GM23248 (cell line): Measurements from ENCODE around the gene CFAP92. TPM values are rescaled to one million over a fixed set of nuclear protein-coding genes. Genes with fewer than 3 reads are reported as not detected.

Experiments used
- DNase-seq: peaks from one replicate; pipeline ENCODE4 v3.0.0-alpha.2; 2015
- H2AFZ ChIP-seq: fragments of 200-600 bp; sonication (generic); 2 replicates; pipeline ENCODE4 v1.6.1; 2016; ENCODE audit warnings: antibody characterized with exemption
- H3F3A ChIP-seq: fragments of 200-600 bp; sonication (generic); 2 replicates; pipeline ENCODE4 v1.6.1; 2016; ENCODE audit warnings: mild to moderate bottlenecking, antibody characterized with exemption, mixed run types; ENCODE audit not compliant: insufficient read depth
- H3K27ac ChIP-seq: fragments of 200-600 bp; sonication (generic); 2 replicates; pipeline ENCODE4 v1.5.1; 2016; ENCODE audit warnings: mild to moderate bottlenecking
- H3K27me3 ChIP-seq: fragments of 200-600 bp; sonication (generic); replicated peaks from 2 replicates; pipeline ENCODE4 v1.6.1; 2016; ENCODE audit warnings: mild to moderate bottlenecking; ENCODE audit not compliant: insufficient read depth
- H3K36me3 ChIP-seq: fragments of 200-600 bp; sonication (generic); 2 replicates; pipeline ENCODE4 v1.6.1; 2016; ENCODE audit warnings: low read depth, mild to moderate bottlenecking
- H3K4me1 ChIP-seq: fragments of 200-600 bp; sonication (generic); 2 replicates; pipeline ENCODE4 v1.6.1; 2016; ENCODE audit warnings: mild to moderate bottlenecking; ENCODE audit not compliant: insufficient read depth
- H3K4me2 ChIP-seq: fragments of 200-600 bp; sonication (generic); one replicate; pipeline ENCODE4 v1.6.1; 2016; ENCODE audit warnings: mild to moderate bottlenecking; ENCODE audit not compliant: unreplicated experiment
- H3K4me3 ChIP-seq: fragments of 200-600 bp; sonication (generic); 2 replicates; pipeline ENCODE4 v1.5.1; 2016; ENCODE audit warnings: mild to moderate bottlenecking
- H3K79me2 ChIP-seq: fragments of 200-600 bp; sonication (generic); 2 replicates; pipeline ENCODE4 v1.6.1; 2016; ENCODE audit warnings: mild to moderate bottlenecking; ENCODE audit not compliant: insufficient read depth
- H3K9ac ChIP-seq: fragments of 200-600 bp; sonication (generic); 2 replicates; pipeline ENCODE4 v1.6.1; 2016; ENCODE audit warnings: mild to moderate bottlenecking
- H3K9me2 ChIP-seq: fragments of 200-600 bp; sonication (generic); 2 replicates; pipeline ENCODE4 v1.6.1; 2016; ENCODE audit warnings: mixed run types, mild to moderate bottlenecking, moderate library complexity; ENCODE audit not compliant: insufficient read depth
- H3K9me3 ChIP-seq: fragments of 200-600 bp; sonication (generic); one replicate; pipeline ENCODE4 v1.6.1; 2017; ENCODE audit warnings: low read depth
- H4K20me1 ChIP-seq: fragments of 200-600 bp; sonication (generic); 2 replicates; pipeline ENCODE4 v1.6.0; 2016; ENCODE audit not compliant: insufficient read depth
- EZH2 ChIP-seq: fragments of 200-600 bp; sonication (generic); IDR thresholded peaks from 2 replicates; pipeline ENCODE4 v1.6.1; 2018; ENCODE audit warnings: antibody characterized with exemption, mild to moderate bottlenecking; ENCODE audit not compliant: insufficient read depth, poor library complexity, severe bottlenecking
- EZH2phosphoT487 ChIP-seq: fragments of 200-600 bp; sonication (generic); IDR thresholded peaks from 2 replicates; pipeline ENCODE4 v1.6.1; 2018; ENCODE audit warnings: antibody characterized with exemption, moderate library complexity, mild to moderate bottlenecking, low read depth; ENCODE audit not compliant: insufficient read depth
- WGBS, 2 experiments: methylation state at CpG; one replicate each; pipeline ENCODE4 v1.1.6; 2015 to 2017; ENCODE audit warnings: low lambda C conversion rate in 2 of 2, low coverage in 1 of 2; ENCODE audit errors: missing lambda C conversion rate in 2 of 2; 5-methylcytosine and 5-hydroxymethylcytosine counted together
- in situ Hi-C: fragments of 300-500 bp; cut with MboI; formaldehyde crosslinking; loops from 2 replicates; pipeline ENCODE4 v1.15.0; 2020
- polyA plus RNA-seq: library from polyadenylated mRNA; unstranded; fragments of >200 nt; fragmentation: Nextera tagmentation; extraction: Ambion mirVana; gene quantifications from 2 replicates; pipeline ENCODE4 v1.2.1, GENCODE V29; 2016
- total RNA-seq: library from RNA; depleted of rRNA; stranded (reverse); fragments of >200 nt; shearing (Covaris generic); gene quantifications from 2 replicates; pipeline ENCODE4 v1.2.3, GENCODE V29; 2014

Gene CFAP92
- total and polyA plus RNA-seq, 2 experiments from 2014 or later, result not detected

- Histone ChIP-seq H3K79me2 (no peaks in the 10 kb centered on the region), H3K9me3 (no peaks in the 10 kb centered on the region), H3F3A (no peaks in the 10 kb centered on the region), H3K27me3 (peaks cover 49% of the 10 kb centered on the region), H3K36me3 (no peaks in the 10 kb centered on the region), H2AFZ (no peak overlapping the region), H3K9ac (no peak overlapping the region), H3K4me2 (no peak overlapping the region), H3K9me2 (no peaks in the 10 kb centered on the region), H4K20me1 (no peaks in the 10 kb centered on the region), H3K4me1 (no peaks in the 10 kb centered on the region), H3K4me3 (no peak overlapping the region), H3K27ac (no peak overlapping the region)
- in situ Hi-C loops, result no loop called here
- no peak for DNase-seq
- WGBS, 2 experiments, result 74 to 76% methylated on average over 3 of the region's 3 CpGs
- TF ChIP-seq EZH2 (no peak), EZH2phosphoT487 (no peak)
Measured at GRCh38 chr3:129019266-129019665, 25.4 kb upstream of the CFAP92 start.

- no peaks in the 10 kb centered on the region for H3K9me2 ChIP-seq
- 71 to 75% methylated on average over 9 of the region's 9 CpGs for WGBS, 2 experiments
- H3F3A ChIP-seq, result no peaks in the 10 kb centered on the region
- H3K4me3 ChIP-seq, result no peak overlapping the region
- no peak overlapping the region for H3K4me2 ChIP-seq
- no peak for TF ChIP-seq EZH2
- TF ChIP-seq EZH2phosphoT487, result no peak
- no peaks in the 10 kb centered on the region for H4K20me1 ChIP-seq
- H3K79me2 ChIP-seq, result no peaks in the 10 kb centered on the region
- DNase-seq, result no peak
- no peak overlapping the region for H3K9ac ChIP-seq
- H2AFZ ChIP-seq, result no peak overlapping the region
- in situ Hi-C loops, result no loop called here
- peaks cover 47% of the 10 kb centered on the region for H3K27me3 ChIP-seq
- H3K4me1 ChIP-seq, result no peaks in the 10 kb centered on the region
- no peak overlapping the region for H3K27ac ChIP-seq
- no peaks in the 10 kb centered on the region for H3K9me3 ChIP-seq
- H3K36me3 ChIP-seq, result no peaks in the 10 kb centered on the region
Measured at GRCh38 chr3:129018751-129019150, 24.9 kb upstream of the CFAP92 start.

DNA sequence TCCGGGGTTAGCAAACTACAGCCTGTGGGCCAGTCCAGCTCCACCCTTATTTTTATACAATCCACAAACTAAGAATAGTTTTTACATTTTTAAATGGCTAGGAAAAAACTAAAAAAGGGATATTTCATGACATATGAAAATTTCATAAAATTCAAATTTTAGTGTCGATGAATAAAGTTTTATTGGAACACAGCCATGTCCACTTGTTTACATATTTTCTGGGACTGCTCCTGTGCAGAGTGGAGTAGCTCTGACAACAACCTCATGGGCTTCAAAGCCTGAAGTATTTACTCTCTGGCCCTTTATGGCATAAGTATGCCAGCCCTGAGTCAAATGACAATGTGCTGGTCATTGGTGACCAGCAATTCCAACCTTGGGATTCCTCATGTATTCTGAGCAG lies 24.4 kb upstream of the CFAP92 start:
- peaks cover 47% of the 10 kb centered on the region for H3K27me3 ChIP-seq
- no peaks in the 10 kb centered on the region for H3K79me2 ChIP-seq
- H2AFZ ChIP-seq, result no peak overlapping the region
- DNase-seq, result no peak
- no peaks in the 10 kb centered on the region for H4K20me1 ChIP-seq
- H3K4me1 ChIP-seq, result no peaks in the 10 kb centered on the region
- H3K9ac ChIP-seq, result no peak overlapping the region
- H3K9me2 ChIP-seq, result no peaks in the 10 kb centered on the region
- H3K4me2 ChIP-seq, result no peak overlapping the region
- H3K27ac ChIP-seq, result no peak overlapping the region
- H3K9me3 ChIP-seq, result no peaks in the 10 kb centered on the region
- in situ Hi-C loops, result no loop called here
- WGBS, 2 experiments, result 30 to 32% methylated on average over 2 of the region's 2 CpGs
- H3F3A ChIP-seq, result no peaks in the 10 kb centered on the region
- H3K36me3 ChIP-seq, result no peaks in the 10 kb centered on the region
- TF ChIP-seq EZH2phosphoT487 (no peak), EZH2 (no peak)
- H3K4me3 ChIP-seq, result no peak overlapping the region

DNA sequence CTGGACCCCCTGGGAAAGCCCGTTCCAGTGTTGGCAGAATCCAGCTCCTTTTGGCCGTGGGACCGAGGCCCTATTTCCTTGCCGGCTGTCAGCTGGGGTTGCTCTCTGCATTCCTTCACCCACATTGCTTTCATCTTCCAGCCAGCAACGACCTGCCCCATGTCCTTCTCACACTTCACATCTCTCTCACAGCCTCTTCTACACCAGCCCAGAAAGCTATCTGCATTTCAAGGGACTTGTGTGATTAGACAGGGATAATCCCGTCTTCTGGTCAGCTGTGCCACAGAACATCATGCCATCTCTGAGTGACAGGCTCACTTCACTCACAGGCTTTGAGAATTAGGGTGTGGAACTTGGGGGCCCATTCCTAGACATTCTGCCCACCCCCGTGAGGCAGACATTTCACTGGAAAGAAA lies 23.6 kb upstream of the CFAP92 start:
- peaks cover 40% of the 10 kb centered on the region for H3K27me3 ChIP-seq
- no peak overlapping the region for H3K27ac ChIP-seq
- no peaks in the 10 kb centered on the region for H3K9me2 ChIP-seq
- no peaks in the 10 kb centered on the region for H3K79me2 ChIP-seq
- no peaks in the 10 kb centered on the region for H3K9me3 ChIP-seq
- no peaks in the 10 kb centered on the region for H3K36me3 ChIP-seq
- H3K4me3 ChIP-seq, result no peak overlapping the region
- no peaks in the 10 kb centered on the region for H3K4me1 ChIP-seq
- 54 to 56% methylated on average over 7 of the region's 7 CpGs for WGBS, 2 experiments
- no peak for DNase-seq
- H3K4me2 ChIP-seq, result no peak overlapping the region
- no peak overlapping the region for H2AFZ ChIP-seq
- no peaks in the 10 kb centered on the region for H3F3A ChIP-seq
- in situ Hi-C loops, result no loop called here
- H3K9ac ChIP-seq, result no peak overlapping the region
- TF ChIP-seq EZH2, result no peak
- TF ChIP-seq EZH2phosphoT487, result no peak
- no peaks in the 10 kb centered on the region for H4K20me1 ChIP-seq
